ENCODE data around the gene PPP1R12B. TPM values are rescaled to one million over a fixed set of nuclear protein-coding genes. Genes with fewer than 3 reads are reported as not detected.
A peak's percentile ranks its signal among the peaks of the same experiment; 100 is the strongest.

Gene PPP1R12B
- total RNA-seq, 1 experiment from 2014 or later: 17.0 TPM

- intact Hi-C loops (cut with micrococcal nuclease; ENCODE audit: unreplicated experiment): loop anchor here (1.0 to 5.0 kb wide), 2 partner anchors 99 to 258 kb away; partner anchors contain the start of gene UBE2T
- BruUV-seq (replicated peaks): no TSS peak
- Histone ChIP-seq H3K4me3 (ENCODE audit: low read depth, low read length, poor library complexity, severe bottlenecking) (no peak overlapping the region), H3K27ac (ENCODE audit: low read depth, low read length, poor library complexity, severe bottlenecking) (peak overlapping the region; percentile 6), H3K27me3 (replicated peaks; ENCODE audit: insufficient read depth, low read depth, low read length, poor library complexity) (no peaks in the 10 kb centered on the region), H3K4me1 (ENCODE audit: insufficient read depth, low read length, poor library complexity, severe bottlenecking) (no peaks in the 10 kb centered on the region), H3K9me3 (ENCODE audit: low read depth, low read length, poor library complexity, severe bottlenecking) (no peaks in the 10 kb centered on the region), H3K36me3 (ENCODE audit: insufficient read depth, low read length, poor library complexity, severe bottlenecking) (no peaks in the 10 kb centered on the region)
- TF ChIP-seq CTCF (conservative IDR thresholded peaks at IDR 0.05; ENCODE audit: low read depth, low read length): peak; percentile 96
- no peak for TF ChIP-seq EZH2 (IDR thresholded peaks at IDR 0.05; ENCODE audit: borderline replicate concordance, low read depth, low read length, poor library complexity, severe bottlenecking)
- CTCF ChIA-PET: interaction anchor here (0.6 to 1.2 kb wide), 7 partner anchors 26 to 257 kb away, joined by 3 to 11 read pairs (median 3); no protein-coding TSS in a partner anchor
- peak; percentile 84 for DNase-seq (ENCODE audit: low spot score)
- POLR2A ChIA-PET (ENCODE audit: low non-redundant PET): no interaction called here
Measured at GRCh38 chr1:202599669-202600431, 251.4 kb downstream of the PPP1R12B start.

- no peaks in the 10 kb centered on the region for H3K9me3 ChIP-seq (ENCODE audit: low read depth, low read length, poor library complexity, severe bottlenecking)
- no peaks in the 10 kb centered on the region for H3K27me3 ChIP-seq (replicated peaks; ENCODE audit: insufficient read depth, low read depth, low read length, poor library complexity)
- ChIA-PET POLR2A (ENCODE audit: low non-redundant PET) (no interaction called here), CTCF (interaction anchor here (0.6 to 1.2 kb wide), 8 partner anchors 25 to 258 kb away, joined by 3 to 11 read pairs (median 4); no protein-coding TSS in a partner anchor)
- no peak for TF ChIP-seq EZH2 (IDR thresholded peaks at IDR 0.05; ENCODE audit: borderline replicate concordance, low read depth, low read length, poor library complexity, severe bottlenecking)
- no peak; the same call in 1 of the 2 replicates for TF ChIP-seq CTCF (conservative IDR thresholded peaks at IDR 0.05; ENCODE audit: low read depth, low read length)
- H3K4me3 ChIP-seq (ENCODE audit: low read depth, low read length, poor library complexity, severe bottlenecking): no peak overlapping the region
- intact Hi-C loops (cut with micrococcal nuclease; ENCODE audit: unreplicated experiment): loop anchor here (1.0 to 5.0 kb wide), 2 partner anchors 99 to 258 kb away; partner anchors contain the start of gene UBE2T
- H3K27ac ChIP-seq (ENCODE audit: low read depth, low read length, poor library complexity, severe bottlenecking): no peak overlapping the region
- no peak for DNase-seq (ENCODE audit: low spot score)
- H3K36me3 ChIP-seq (ENCODE audit: insufficient read depth, low read length, poor library complexity, severe bottlenecking): no peaks in the 10 kb centered on the region
- BruUV-seq (replicated peaks): no TSS peak
- H3K4me1 ChIP-seq (ENCODE audit: insufficient read depth, low read length, poor library complexity, severe bottlenecking): no peaks in the 10 kb centered on the region
Measured at GRCh38 chr1:202600432-202601041, 252.0 kb downstream of the PPP1R12B start.

GRCh38 chr1:202603435-202603834 lies 254.9 kb downstream of the PPP1R12B start:
- POLR2A ChIA-PET (ENCODE audit: low non-redundant PET): no interaction called here
- no TSS peak for BruUV-seq (replicated peaks)
- no peak for TF ChIP-seq CTCF (conservative IDR thresholded peaks at IDR 0.05; ENCODE audit: low read depth, low read length)
- no peak for TF ChIP-seq EZH2 (IDR thresholded peaks at IDR 0.05; ENCODE audit: borderline replicate concordance, low read depth, low read length, poor library complexity, severe bottlenecking)
- intact Hi-C loops (cut with micrococcal nuclease; ENCODE audit: unreplicated experiment): loop anchor here (5.0 kb wide), 1 partner anchor 261 kb away; the partner anchor contains the start of gene UBE2T
- no peak for DNase-seq (ENCODE audit: low spot score)
- Histone ChIP-seq H3K27me3 (replicated peaks; ENCODE audit: insufficient read depth, low read depth, low read length, poor library complexity) (no peaks in the 10 kb centered on the region), H3K27ac (ENCODE audit: low read depth, low read length, poor library complexity, severe bottlenecking) (no peak overlapping the region), H3K4me3 (ENCODE audit: low read depth, low read length, poor library complexity, severe bottlenecking) (no peak overlapping the region), H3K36me3 (ENCODE audit: insufficient read depth, low read length, poor library complexity, severe bottlenecking) (no peaks in the 10 kb centered on the region), H3K4me1 (ENCODE audit: insufficient read depth, low read length, poor library complexity, severe bottlenecking) (no peaks in the 10 kb centered on the region), H3K9me3 (ENCODE audit: low read depth, low read length, poor library complexity, severe bottlenecking) (no peaks in the 10 kb centered on the region)
- CTCF ChIA-PET: interaction anchor here (1.3 kb wide), 1 partner anchor 11 kb away, joined by 5 read pairs; no protein-coding TSS in a partner anchor

All from A673 (cell line).